Measurements from ENCODE around the gene RAB37.
A peak's percentile ranks its signal among the peaks of the same experiment; 100 is the strongest.

Gene RAB37

DNA sequence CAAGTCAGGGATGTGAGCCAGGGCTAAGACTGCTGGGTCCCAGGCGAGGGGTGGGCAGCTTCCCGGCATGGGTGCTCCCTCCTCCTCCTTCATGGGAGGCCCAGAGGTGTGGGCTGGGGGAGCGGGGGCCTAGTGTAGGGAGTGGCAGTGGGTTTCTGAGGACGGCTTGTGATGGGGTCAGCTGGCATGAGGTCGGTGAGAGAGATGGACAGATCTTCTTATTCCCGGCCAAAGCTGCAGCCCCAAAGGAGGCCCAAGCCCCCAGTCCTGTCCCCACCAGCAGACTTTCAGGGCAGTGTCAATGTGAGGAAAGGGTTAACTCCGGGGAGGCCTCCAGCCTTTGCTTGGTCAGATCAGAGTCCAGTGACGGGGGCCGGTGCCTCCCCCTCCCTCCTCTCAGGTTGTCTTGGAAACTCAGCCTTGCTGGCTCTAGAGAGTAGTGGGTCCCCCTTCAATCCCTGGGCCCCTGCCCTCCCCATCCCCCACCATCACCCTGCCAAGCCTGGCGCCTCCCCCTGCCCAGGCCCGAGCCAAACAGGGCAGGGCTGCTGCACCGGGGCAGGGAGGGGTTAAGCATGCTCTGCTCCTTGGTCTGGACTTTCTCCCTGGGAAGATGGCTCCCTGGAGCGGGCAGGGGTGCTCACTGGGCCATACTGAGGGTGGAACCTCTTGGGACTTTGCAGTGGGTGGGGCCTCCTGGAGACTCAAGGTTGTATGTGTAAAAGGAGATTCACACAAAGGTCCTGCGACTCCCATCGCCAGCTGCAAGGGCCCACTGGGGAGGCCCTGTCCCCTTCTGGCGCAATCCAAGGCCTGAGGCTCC lies 26.7 kb downstream of the RAB37 start:
- no peak for DNase-seq (ENCODE audit: low read depth)

DNA sequence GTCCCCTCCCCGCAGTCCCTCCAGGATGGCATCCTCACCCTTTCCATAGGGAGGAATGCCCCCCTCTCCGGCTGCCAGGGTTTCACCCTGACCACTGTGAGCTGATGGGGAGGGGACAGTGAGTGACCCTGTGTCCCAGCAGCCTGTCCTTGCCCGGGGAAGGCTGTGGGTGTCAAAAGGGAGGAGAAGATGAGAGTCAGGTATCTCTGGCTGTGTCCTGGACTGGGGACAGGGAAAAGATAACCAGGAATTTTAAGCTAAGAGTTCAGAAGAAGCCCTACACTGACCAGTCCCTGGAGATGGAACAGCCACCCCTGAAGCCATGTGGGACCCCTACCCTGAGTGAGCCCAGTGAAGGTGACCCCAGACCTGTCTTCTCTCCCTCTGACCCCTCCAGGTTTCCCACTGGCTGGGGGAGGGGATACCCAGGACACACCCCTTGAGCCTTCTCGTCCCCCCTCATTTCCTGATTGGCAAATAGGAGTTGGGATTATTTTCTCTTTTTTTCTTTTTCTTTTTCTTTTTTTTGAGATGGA lies 27.8 kb downstream of the RAB37 start:
- DNase-seq (ENCODE audit: low read depth): no peak

DNA sequence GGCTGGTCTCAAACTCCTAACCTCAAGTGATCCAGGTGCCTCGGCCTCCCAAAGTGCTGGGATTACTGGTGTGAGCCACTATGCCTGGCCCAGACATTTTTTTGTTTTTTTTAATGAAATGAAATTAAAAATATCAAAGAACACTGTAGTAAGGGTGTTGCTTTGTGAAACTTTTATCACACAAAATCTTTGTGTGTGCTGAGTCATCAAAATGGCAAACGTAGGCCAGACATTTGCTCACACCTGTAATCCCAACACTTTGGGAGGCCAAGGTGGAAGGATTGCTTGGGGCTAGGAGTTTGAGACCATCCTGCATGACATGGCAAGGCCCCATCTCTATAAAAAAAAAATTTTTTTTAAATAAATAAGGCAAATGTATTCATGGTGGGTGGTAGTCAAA lies 29.4 kb downstream of the RAB37 start:
- no peak for DNase-seq (ENCODE audit: low read depth)

DNA sequence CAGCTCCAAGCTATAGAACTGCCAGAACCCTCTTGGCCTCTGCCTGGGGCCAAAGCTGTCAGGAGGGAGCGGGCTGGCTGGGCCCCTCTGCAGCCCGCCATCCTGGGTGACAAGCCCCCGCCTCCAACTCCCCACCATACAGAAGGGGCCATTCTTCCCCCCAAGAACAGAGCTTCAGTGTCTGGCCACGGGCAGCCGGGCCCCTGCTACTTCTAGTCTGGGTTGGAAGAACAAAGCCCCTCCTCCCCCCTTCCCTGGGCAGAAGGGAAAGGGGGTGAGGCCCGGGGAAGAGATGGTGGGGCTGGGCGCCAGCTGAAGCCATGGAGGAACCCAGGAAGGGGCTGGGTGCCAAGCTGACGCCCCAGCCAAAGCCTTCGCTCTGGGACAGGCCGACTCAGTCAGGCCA lies 30.1 kb downstream of the RAB37 start:
- DNase-seq (ENCODE audit: low read depth): no peak

DNA sequence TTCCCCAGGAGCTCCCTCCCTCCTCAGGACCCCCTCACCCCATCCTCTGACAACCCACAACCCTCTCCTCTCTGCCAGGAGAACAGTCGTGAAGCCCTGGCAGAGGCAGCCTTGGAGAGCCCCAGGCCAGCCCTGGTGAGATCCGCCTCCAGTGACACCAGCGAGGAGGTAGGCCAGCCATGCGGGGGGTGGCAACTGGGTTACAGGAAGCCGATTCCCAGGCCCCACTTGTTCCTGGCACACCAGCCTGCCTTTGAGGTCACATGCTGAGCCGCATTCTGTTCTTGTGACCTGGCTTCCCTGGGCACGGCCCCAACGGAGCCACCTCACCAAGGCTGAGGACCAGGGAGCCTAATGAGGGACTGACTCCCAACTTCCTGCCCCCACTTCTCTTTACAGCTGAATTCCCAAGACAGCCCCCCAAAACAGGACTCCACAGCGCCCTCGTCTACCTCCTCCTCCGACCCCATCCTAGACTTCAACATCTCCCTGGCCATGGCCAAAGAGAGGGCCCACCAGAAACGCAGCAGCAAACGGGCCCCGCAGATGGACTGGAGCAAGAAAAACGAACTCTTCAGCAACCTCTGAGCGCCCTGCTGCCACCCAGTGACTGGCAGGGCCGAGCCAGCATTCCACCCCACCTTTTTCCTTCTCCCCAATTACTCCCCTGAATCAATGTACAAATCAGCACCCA lies 31.2 kb downstream of the RAB37 start:
- DNase-seq (ENCODE audit: low read depth): no peak

DNA sequence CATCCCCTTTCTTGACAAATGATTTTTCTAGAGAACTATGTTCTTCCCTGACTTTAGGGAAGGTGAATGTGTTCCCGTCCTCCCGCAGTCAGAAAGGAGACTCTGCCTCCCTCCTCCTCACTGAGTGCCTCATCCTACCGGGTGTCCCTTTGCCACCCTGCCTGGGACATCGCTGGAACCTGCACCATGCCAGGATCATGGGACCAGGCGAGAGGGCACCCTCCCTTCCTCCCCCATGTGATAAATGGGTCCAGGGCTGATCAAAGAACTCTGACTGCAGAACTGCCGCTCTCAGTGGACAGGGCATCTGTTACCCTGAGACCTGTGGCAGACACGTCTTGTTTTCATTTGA lies 31.7 kb downstream of the RAB37 start:
- DNase-seq (ENCODE audit: low read depth): no peak

DNA sequence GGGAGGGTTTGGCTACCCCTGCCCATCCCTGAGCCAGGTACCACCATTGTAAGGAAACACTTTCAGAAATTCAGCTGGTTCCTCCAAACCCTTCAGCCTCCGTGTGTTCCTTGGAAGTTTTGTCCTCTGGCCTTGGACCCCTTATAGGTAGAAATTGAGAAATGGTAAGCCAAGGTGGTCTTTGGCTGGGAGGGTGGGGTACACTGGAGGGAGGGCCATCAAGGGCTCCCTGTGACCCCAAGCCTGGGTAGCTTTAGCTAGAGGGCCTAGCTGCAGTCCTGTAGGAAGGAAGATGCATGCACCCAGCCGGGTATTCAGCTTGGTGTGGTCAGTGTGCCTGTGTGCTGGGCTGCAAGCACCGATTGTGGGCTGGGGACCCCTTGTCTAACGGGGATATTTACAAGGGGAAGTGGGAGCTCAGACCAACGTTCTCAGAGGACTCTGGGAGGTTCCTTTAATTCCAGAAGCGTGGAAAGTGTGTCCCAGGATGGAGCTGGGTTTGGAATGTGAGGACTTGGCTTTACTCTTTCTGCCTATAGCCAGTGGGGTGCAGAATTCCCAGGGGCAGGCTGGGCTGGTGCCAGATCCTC lies 32.3 kb downstream of the RAB37 start:
- DNase-seq (ENCODE audit: low read depth): no peak

DNA sequence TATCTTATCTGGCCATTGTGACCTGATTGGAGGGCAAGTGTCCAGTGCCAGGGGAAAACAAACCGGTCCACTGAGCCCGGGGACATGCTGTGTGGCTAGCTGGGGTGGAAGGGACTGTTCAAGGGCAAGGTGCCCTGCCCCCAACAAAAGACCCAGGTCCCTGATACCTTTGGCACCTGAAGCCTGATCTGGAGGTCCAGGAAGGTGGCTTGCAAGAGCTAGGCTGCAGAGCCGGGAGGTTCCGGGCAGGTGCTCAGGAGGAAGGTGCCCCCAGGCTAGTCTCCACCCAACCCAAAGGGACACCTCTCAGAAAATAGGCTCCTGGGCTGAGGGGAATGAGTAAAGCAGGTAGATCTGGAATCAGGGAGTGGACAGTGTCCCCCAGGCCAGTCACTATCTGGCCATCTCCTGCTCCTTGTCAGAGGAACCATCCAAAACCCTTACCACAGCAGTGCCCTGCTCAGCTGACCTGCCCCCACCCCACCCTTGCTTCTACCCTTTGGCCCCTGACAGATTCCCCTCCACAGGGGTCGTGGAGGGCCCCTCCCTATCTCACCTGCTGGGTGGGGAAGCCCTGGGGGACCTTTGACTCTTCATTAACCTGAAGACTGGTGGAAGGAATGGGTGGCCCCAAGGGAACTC lies 32.9 kb downstream of the RAB37 start:
- DNase-seq (ENCODE audit: low read depth): no peak

DNA sequence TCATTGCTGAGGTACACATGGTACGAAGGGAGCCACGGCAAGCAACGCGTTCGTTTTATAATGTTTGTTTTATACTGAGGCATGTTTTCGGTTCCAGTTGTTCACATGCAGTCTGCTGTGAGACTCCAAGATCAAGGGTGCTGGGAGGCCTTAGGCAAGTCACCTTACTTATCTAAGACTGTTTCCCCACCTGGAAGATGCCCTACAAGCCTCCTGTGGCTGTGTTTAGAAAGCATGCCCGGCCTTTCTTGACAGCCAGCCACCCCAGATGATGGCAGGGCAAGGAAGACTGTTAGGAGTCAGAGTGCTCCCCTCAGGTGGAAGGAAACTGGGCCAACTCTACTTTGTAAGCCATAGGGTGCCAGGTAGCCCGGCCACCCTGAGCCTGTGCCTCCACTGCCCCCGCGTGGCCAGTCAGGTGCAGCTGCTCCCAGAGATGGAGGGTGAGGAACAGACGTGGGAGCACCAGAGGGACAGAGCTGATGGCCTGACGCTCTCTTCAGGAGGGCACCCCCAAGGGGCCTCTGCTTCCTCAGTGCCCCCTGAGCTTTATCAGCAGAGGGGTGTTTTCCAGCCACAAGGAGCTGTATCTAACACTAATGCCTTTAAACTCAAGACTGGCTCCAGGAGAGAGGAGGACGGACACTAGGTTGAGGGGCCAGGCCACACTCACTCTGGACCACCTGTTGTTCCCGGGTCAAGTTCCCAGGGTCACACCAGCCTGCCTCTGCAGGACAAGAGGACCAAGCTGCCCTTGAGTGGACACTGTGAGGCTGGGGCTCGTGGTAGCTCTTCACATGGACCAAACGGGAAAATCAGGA lies 33.7 kb downstream of the RAB37 start:
- DNase-seq (ENCODE audit: low read depth): peak; percentile 57

DNA sequence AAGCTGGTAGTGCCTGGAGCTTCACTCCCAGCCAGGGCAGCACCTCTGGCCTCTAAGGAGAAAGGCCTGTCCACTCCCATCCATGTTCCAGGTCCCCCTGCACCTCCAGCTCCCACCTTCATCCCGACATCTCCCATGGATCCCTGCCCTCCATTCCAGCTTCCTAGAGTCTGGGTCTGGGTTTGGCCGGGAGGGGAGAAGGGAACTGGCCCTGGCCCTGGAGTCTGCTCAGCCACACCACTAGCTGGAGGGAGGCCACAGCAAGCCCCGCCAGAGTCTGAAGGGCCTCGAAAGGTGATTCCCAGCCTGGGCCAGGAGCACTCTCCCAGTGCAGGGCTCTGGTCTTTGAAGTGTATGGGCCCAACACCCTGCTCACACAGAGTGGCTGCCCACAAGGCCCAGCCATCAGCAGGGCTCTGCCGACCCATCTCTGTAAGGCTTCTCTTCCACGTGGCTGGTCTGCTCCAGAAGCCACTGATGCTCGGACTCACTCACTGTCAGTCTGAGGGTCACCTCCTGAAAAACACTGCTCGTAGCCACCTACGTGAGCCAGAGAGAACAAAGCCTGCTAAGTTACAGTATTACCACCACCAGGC lies 34.4 kb downstream of the RAB37 start:
- DNase-seq (ENCODE audit: low read depth): no peak

DNA sequence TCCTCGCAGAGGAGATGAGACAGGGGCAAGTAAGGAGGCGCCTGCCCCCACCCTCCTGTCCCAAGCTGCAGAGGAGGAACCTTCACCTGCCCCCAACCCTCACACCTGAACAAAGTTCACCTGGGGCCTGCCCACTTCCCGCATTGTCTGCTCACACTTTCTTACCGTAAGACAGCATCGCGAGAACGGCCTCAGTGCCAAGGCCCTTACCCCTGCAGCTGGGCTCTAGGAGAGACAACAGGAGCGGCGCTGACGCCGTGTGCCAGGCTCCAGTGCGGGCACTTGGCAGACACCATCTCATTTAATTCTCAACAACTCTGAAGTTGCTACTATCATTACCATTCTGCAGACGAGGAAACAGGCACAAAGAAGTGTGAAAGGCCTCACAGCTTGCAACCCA lies 35.0 kb downstream of the RAB37 start:
- DNase-seq (ENCODE audit: low read depth): no peak

DNA sequence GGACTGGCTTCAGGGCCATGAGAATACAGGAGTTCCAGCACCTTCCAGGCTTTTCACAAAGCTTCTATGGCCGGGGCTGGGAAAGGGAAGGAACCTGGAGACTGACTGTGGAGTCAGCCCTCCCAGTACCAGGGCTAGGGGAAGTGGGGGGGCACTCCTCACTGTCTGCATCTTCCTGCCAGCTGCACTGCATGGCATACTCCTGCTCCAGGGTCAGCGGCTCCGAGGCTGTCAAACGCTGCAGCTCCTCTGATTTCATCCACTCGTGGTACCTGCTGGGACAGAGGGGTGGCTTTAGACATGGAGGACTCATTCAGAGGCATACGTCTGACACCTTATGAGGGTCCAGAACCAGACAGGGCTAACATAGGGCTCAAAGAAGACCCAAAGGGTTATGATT lies 36.4 kb downstream of the RAB37 start:
- DNase-seq (ENCODE audit: low read depth): no peak

DNA sequence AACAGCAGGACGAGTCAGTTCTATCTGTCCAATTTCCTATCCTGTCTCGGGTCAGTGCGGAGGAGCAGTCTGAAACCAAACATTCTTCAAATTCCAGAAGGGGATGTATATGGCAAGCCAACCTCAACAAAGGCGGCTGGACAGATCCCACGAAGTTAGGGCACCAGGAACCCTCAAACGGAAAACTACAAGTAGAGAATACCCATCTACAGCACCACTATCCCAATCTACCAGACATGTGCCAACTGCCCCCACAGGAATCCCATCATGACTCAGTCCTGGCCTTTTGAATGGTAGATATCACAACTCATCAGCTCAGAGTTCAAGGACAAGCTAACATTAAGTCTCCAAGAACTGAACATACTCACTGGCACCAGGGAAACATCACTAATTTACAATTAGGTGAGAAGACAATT lies 36.8 kb downstream of the RAB37 start:
- DNase-seq (ENCODE audit: low read depth): no peak

DNA sequence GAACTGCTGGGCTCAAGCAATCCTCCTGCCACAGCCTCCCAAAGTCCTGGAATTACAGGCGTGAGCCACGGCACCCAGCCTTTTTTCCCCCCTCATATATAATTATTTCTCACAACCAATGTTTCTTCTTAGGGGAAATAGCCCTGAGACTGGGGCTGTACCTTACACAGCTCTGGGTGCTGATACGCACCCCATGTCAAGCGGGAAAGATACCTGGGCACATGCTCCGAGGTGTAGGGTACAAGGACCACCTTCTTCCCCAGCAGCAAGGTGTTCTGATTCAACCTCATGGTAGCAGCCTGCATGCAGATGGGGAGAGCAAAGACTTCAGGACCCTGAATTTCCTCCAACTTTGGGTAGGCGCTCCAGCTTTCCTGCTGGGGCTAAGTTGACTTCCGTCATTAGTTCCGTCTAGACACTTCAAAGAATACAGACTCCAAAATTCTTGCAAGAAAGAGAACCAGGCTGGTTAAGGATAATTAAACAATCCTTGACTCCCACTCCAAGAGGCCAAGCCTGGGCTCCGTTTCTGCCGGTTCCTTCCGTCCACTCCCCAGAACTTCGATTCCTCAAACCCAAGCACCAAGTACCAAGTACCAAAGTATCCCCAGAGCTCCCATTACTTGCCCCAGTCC lies 38.5 kb downstream of the RAB37 start:
- DNase-seq (ENCODE audit: low read depth): no peak

DNA sequence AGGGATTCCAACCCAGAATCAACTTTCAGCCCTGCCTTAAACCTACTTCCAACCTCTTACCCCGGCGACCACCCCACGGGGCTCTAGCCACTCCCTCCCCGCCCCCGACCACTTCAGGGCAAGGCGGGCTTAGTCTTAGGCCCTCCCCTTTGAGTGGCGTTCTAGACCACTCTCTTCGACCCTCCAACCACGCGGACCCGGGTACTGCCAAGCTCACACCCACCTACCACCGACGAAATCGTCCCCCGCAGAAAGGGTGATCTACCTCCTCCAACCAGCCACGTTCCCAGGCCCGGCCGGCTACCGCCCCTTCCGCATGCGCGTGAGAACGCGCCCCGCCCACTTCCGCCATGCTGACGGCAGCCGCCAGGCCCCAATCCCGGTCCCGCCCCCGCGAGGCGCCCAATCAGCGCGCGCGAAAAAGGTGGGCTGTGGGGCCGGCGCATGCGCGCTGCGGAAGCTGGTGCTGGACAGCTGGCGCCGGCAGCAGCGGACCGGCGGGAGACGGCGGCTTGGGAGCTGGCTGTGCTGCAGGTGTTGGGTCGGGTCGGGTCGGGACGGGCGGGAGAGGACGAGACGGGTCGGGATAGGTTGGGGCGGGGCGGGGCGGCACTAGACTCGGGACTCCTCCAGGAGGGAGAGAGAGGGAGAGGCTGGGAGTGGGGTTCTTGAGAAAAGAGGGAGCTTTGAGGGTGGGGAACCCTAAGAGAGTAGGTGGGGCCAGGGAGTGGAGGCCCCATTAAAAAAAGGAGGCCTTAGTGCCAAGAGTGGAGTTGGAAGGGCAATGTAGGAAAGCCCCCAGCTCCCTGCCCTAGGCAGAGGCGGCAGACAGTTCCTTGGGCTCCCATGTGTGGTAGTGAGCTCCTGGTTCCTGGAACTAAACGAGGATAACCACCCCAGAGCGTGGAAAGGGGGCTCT lies 39.2 kb downstream of the RAB37 start, which contains the start of gene NAT9:
TSS of gene NAT9 (minus strand) at position 302 of the 919 bp plus-strand sequence. CDS start 647 bp downstream, outside the sequence.
- DNase-seq (ENCODE audit: low read depth): peak; percentile 97

DNA sequence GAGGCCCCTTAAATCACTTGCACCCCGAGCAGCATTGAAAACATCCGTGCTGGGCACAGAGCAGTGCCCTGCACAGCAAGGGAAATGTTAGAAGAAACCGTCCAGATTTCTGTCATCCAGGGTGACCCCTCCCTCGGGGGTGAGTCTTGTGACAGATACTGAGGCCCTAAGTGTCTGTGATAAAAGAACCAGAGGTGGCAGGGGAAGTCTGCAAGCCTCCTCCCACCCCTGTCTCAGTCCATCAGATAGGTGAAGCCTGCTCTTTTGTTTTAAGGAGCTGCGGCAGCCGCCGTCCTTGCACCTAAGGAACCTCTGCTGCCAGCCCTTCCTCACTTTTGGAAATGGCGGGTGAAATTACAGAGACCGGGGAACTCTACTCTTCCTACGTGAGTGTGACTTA lies 39.9 kb downstream of the RAB37 start:
- no peak for DNase-seq (ENCODE audit: low read depth)

DNA sequence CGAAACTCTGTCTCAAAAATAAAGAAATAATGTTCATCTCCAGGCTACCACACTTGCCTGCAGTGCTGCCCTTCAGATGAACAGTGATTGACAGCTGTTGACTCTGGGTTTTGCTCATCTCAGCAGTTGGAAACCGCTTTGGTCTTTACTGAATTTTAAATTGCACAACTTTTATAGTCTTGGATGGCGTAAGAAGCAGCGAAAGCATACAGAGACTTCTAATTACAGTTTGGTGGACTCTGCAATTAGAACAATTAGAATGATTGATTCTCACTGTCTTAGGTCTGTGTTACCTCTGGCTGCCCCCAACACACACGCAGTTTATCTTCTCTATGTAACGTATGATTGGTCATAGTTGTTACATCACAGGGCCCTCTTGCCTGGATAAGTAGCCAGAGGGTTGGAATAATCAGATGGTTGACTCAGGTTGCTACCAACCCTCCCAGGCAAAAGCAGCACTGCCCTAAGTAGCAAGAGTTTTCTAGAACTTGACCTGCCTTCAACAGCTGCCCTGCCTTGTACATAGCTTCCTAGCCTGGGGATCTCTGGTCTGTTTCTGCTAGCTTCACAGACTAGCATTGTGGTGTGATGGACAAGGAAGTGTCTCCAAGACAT lies 41.0 kb downstream of the RAB37 start:
- no peak for DNase-seq (ENCODE audit: low read depth)

DNA sequence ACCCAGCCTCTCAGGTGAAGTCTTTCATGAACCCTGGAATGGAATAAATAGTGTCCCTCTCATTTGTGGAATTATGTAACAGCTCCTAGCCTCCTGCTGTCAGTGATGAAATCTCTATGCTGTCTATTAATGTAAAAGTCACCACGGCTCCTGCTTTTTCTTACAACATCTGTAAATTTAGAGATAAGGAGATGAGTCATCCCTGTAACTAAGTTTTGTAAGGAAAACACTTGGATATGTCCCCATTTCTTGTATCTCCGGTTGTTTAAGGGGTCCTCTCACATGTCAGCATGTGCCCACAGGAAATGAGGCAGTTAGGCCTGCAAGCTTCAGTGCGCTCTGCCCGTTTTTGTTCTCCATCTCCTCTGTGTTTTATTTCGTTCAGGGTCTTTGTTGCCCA lies 41.9 kb downstream of the RAB37 start:
- DNase-seq (ENCODE audit: low read depth): no peak

DNA sequence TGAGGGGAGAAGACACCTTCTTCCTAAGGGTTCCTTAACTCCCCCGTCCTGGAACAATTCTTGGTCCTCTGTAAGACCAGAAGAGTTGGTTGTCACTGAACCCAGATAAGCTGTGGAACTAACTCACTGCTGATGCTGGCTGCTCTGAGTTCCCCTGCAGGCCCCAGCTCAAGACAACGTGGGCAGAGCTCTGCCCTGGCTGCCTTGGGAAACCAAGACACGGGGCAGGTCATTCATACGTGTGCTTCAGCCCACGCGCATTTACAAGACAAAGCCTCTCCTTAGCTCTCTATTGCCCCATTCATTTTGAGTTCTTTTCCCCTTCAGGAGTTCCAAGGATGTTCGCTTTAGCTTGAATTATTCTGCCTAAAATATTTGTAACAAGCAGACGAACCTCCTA lies 42.4 kb downstream of the RAB37 start:
- no peak for DNase-seq (ENCODE audit: low read depth)

Data from stimulated activated CD8-positive, alpha-beta memory T cell treated with anti-CD3 and anti-CD28 coated beads, Interleukin-15, amount 100 ng/mL, for 1 hour (primary cell).